SK-N-SH treated with all-trans-retinoic acid at 6 μM for 48 hours (cell line): ENCODE measurements around the gene COL4A1.

Experiments
- ARNTL ChIP-seq: fragments of 450-650 bp; formaldehyde crosslinking; IDR thresholded peaks from 2 replicates; pipeline ENCODE4 v1.5.0; 2020; ENCODE audit warnings: low read depth, mild to moderate bottlenecking, moderate library complexity, borderline replicate concordance
- BACH2 ChIP-seq: fragments of 250-450 bp; sonication (Bioruptor Pico); IDR thresholded peaks from 2 replicates; pipeline ENCODE4 v1.9.0; 2021; ENCODE audit warnings: mild to moderate bottlenecking, borderline replicate concordance
- CSDC2 ChIP-seq: fragments of 250-450 bp; sonication (Bioruptor Pico); IDR thresholded peaks from 2 replicates; pipeline ENCODE4 v1.5.0; 2020; ENCODE audit warnings: mild to moderate bottlenecking, moderate library complexity
- ESRRG ChIP-seq: fragments of 250-450 bp; sonication (Bioruptor Pico); IDR thresholded peaks from 2 replicates; pipeline ENCODE4 v1.6.1; 2021; ENCODE audit warnings: mild to moderate bottlenecking
- GLIS3 ChIP-seq: fragments of 250-450 bp; sonication (Bioruptor Pico); IDR thresholded peaks from 2 replicates; pipeline ENCODE4 v1.5.0; 2020; ENCODE audit warnings: mild to moderate bottlenecking, moderate library complexity
- OSR1 ChIP-seq: fragments of 250-450 bp; sonication (Bioruptor Pico); IDR thresholded peaks from 2 replicates; pipeline ENCODE4 v1.8.0; 2022; ENCODE audit warnings: moderate library complexity, mild to moderate bottlenecking, inconsistent platforms
- RARB ChIP-seq: fragments of 250-450 bp; sonication (Bioruptor Pico); IDR thresholded peaks from 2 replicates; pipeline ENCODE4 v1.8.0; 2021; ENCODE audit warnings: mild to moderate bottlenecking, moderate library complexity
- ZFP3 ChIP-seq: fragments of 250-450 bp; sonication (Bioruptor Pico); IDR thresholded peaks from 2 replicates; pipeline ENCODE4 v1.5.0; 2020; ENCODE audit warnings: mild to moderate bottlenecking, moderate library complexity
- ZNF565 ChIP-seq: fragments of 450-650 bp; formaldehyde crosslinking; conservative IDR thresholded peaks from 2 replicates; pipeline ENCODE4 v1.5.0; 2020; ENCODE audit warnings: low read depth, mild to moderate bottlenecking, moderate library complexity
- TF ChIP-seq, protein P1 (sequence below): fragments of 250-450 bp; sonication (Bioruptor Pico); IDR thresholded peaks from 2 replicates; pipeline ENCODE4 v1.5.1; 2021; ENCODE audit warnings: mild to moderate bottlenecking, moderate library complexity
- TF ChIP-seq, protein P2 (sequence below): fragments of 250-450 bp; sonication (Bioruptor Pico); IDR thresholded peaks from 2 replicates; pipeline ENCODE4 v1.8.0; 2020; ENCODE audit warnings: mild to moderate bottlenecking, moderate library complexity, borderline replicate concordance
- TF ChIP-seq, protein P3 (sequence below): fragments of 250-450 bp; sonication (Bioruptor Pico); IDR thresholded peaks from 2 replicates; pipeline ENCODE4 v1.5.1; 2020; ENCODE audit warnings: low read depth, mild to moderate bottlenecking, moderate library complexity
- TF ChIP-seq, protein P4 (sequence below): fragments of 250-450 bp; sonication (Bioruptor Pico); IDR thresholded peaks from 2 replicates; pipeline ENCODE4 v1.5.0; 2020; ENCODE audit warnings: mild to moderate bottlenecking, moderate library complexity

DNA sequence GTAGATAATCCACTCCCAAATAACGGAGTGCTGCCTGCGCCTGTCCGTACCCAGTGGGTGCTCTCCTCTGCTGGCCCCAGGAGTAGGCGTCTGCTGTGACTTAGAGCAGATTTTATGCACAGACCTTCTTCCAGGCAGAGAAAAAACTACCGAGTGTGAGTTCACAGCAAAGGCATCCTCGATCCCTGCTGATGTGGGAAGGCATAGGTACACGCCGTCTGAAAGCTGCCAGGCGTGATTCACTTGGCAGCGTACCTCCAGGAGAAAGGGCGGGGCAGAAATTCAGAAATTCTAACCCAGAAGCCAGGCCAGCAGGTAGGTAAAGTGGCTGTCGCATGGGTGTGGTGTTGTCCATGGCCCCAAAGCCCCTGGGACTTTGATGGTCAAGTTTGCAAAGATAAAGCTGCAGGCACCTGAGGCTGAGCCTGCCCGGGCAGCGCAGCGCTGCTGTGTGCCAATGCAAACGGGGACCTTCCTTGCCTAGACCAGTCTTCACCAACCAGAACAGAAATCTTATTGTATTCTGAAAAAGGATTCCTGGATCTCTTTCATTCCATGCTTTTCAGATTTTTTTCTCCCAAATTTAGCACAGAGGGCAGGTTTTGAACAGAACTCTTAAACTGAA lies 36.4 kb upstream of the COL4A1 start:
- TF ChIP-seq OSR1 (CRISPR knock-in tag) = no peak
- TF ChIP-seq RARB (CRISPR knock-in tag) = no peak
- no peak for TF ChIP-seq CSDC2 (CRISPR knock-in tag)
- no peak for TF ChIP-seq BACH2 (CRISPR knock-in tag)
- TF ChIP-seq, protein P1, sequence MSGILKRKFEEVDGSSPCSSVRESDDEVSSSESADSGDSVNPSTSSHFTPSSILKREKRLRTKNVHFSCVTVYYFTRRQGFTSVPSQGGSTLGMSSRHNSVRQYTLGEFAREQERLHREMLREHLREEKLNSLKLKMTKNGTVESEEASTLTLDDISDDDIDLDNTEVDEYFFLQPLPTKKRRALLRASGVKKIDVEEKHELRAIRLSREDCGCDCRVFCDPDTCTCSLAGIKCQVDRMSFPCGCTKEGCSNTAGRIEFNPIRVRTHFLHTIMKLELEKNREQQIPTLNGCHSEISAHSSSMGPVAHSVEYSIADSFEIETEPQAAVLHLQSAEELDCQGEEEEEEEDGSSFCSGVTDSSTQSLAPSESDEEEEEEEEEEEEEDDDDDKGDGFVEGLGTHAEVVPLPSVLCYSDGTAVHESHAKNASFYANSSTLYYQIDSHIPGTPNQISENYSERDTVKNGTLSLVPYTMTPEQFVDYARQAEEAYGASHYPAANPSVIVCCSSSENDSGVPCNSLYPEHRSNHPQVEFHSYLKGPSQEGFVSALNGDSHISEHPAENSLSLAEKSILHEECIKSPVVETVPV (CRISPR knock-in tag) = no peak
- TF ChIP-seq, protein P2, sequence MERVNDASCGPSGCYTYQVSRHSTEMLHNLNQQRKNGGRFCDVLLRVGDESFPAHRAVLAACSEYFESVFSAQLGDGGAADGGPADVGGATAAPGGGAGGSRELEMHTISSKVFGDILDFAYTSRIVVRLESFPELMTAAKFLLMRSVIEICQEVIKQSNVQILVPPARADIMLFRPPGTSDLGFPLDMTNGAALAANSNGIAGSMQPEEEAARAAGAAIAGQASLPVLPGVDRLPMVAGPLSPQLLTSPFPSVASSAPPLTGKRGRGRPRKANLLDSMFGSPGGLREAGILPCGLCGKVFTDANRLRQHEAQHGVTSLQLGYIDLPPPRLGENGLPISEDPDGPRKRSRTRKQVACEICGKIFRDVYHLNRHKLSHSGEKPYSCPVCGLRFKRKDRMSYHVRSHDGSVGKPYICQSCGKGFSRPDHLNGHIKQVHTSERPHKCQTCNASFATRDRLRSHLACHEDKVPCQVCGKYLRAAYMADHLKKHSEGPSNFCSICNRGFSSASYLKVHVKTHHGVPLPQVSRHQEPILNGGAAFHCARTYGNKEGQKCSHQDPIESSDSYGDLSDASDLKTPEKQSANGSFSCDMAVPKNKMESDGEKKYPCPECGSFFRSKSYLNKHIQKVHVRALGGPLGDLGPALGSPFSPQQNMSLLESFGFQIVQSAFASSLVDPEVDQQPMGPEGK (CRISPR knock-in tag) = no peak
- no peak for TF ChIP-seq ZNF565 (CRISPR knock-in tag)
- TF ChIP-seq ARNTL (CRISPR knock-in tag) = no peak
- TF ChIP-seq ESRRG (CRISPR knock-in tag) = no peak
- TF ChIP-seq GLIS3 (CRISPR knock-in tag) = no peak
- TF ChIP-seq, protein P3, sequence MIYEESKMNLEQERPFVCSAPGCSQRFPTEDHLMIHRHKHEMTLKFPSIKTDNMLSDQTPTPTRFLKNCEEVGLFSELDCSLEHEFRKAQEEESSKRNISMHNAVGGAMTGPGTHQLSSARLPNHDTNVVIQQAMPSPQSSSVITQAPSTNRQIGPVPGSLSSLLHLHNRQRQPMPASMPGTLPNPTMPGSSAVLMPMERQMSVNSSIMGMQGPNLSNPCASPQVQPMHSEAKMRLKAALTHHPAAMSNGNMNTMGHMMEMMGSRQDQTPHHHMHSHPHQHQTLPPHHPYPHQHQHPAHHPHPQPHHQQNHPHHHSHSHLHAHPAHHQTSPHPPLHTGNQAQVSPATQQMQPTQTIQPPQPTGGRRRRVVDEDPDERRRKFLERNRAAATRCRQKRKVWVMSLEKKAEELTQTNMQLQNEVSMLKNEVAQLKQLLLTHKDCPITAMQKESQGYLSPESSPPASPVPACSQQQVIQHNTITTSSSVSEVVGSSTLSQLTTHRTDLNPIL (CRISPR knock-in tag) = no peak
- TF ChIP-seq, protein P4, sequence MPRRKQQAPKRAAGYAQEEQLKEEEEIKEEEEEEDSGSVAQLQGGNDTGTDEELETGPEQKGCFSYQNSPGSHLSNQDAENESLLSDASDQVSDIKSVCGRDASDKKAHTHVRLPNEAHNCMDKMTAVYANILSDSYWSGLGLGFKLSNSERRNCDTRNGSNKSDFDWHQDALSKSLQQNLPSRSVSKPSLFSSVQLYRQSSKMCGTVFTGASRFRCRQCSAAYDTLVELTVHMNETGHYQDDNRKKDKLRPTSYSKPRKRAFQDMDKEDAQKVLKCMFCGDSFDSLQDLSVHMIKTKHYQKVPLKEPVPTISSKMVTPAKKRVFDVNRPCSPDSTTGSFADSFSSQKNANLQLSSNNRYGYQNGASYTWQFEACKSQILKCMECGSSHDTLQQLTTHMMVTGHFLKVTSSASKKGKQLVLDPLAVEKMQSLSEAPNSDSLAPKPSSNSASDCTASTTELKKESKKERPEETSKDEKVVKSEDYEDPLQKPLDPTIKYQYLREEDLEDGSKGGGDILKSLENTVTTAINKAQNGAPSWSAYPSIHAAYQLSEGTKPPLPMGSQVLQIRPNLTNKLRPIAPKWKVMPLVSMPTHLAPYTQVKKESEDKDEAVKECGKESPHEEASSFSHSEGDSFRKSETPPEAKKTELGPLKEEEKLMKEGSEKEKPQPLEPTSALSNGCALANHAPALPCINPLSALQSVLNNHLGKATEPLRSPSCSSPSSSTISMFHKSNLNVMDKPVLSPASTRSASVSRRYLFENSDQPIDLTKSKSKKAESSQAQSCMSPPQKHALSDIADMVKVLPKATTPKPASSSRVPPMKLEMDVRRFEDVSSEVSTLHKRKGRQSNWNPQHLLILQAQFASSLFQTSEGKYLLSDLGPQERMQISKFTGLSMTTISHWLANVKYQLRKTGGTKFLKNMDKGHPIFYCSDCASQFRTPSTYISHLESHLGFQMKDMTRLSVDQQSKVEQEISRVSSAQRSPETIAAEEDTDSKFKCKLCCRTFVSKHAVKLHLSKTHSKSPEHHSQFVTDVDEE (CRISPR knock-in tag) = no peak
- TF ChIP-seq ZFP3 (CRISPR knock-in tag) = no peak
